HEK293 (cell line): ENCODE data around the gene CROCC.
A peak's percentile ranks its signal among the peaks of the same experiment; 100 is the strongest.

ENCODE experiments used
- HOXA7 ChIP-seq: sonication (generic); formaldehyde crosslinking; IDR thresholded peaks from 2 replicates; pipeline ENCODE4 v1.8.1; 2022; ENCODE audit warnings: missing genetic modification reagents, borderline replicate concordance
- HOXD13 ChIP-seq: sonication (generic); formaldehyde crosslinking; IDR thresholded peaks from 2 replicates; pipeline ENCODE4 v1.8.0; 2022; ENCODE audit warnings: missing genetic modification reagents, borderline replicate concordance
- KLF10 ChIP-seq: fragments of 450-650 bp; IDR thresholded peaks from 2 replicates; pipeline ENCODE4 v1.5.1; 2018; ENCODE audit warnings: missing biosample characterization, mild to moderate bottlenecking, missing genetic modification characterization
- KLF17 ChIP-seq: fragments of 450-650 bp; formaldehyde crosslinking; IDR thresholded peaks from 2 replicates; pipeline ENCODE4 v1.5.1; 2016; ENCODE audit warnings: missing biosample characterization, missing genetic modification characterization
- KLF7 ChIP-seq: fragments of 450-650 bp; formaldehyde crosslinking; IDR thresholded peaks from 2 replicates; pipeline ENCODE4 v1.5.1; 2016; ENCODE audit warnings: missing biosample characterization, missing genetic modification characterization, borderline replicate concordance
- MZF1 ChIP-seq: fragments of 450-650 bp; formaldehyde crosslinking; IDR thresholded peaks from 2 replicates; pipeline ENCODE4 v1.5.1; 2017; ENCODE audit warnings: missing biosample characterization, missing genetic modification characterization, borderline replicate concordance
- OSR2 ChIP-seq: fragments of 450-650 bp; formaldehyde crosslinking; IDR thresholded peaks from 2 replicates; pipeline ENCODE4 v1.5.1; 2016; ENCODE audit warnings: missing biosample characterization, missing genetic modification characterization
- RBAK ChIP-seq: fragments of 450-650 bp; formaldehyde crosslinking; IDR thresholded peaks from 2 replicates; pipeline ENCODE4 v1.5.1; 2016; ENCODE audit warnings: missing biosample characterization, missing genetic modification characterization
- TCF7L2 ChIP-seq: IDR thresholded peaks from 2 replicates; pipeline ENCODE4 v1.6.1; 2011; ENCODE audit warnings: low read depth, mild to moderate bottlenecking, inconsistent platforms, low read length, moderate library complexity, borderline replicate concordance
- YY1 ChIP-seq: fragments of 450-650 bp; formaldehyde crosslinking; IDR thresholded peaks from 2 replicates; pipeline ENCODE4 v1.5.1; 2018; ENCODE audit warnings: missing biosample characterization, missing genetic modification characterization
- ZBTB10 ChIP-seq: fragments of 450-650 bp; formaldehyde crosslinking; IDR thresholded peaks from 2 replicates; pipeline ENCODE4 v1.5.1; 2016; ENCODE audit warnings: missing biosample characterization, missing genetic modification characterization
- ZBTB17 ChIP-seq: fragments of 450-650 bp; formaldehyde crosslinking; IDR thresholded peaks from 2 replicates; pipeline ENCODE4 v1.5.1; 2016; ENCODE audit warnings: missing biosample characterization, missing genetic modification characterization
- ZBTB7A ChIP-seq: fragments of 450-650 bp; formaldehyde crosslinking; IDR thresholded peaks from 2 replicates; pipeline ENCODE4 v1.5.1; 2016; ENCODE audit warnings: low read depth, missing biosample characterization, missing genetic modification characterization
- ZBTB8A ChIP-seq: fragments of 450-650 bp; formaldehyde crosslinking; IDR thresholded peaks from 2 replicates; pipeline ENCODE4 v1.5.1; 2016; ENCODE audit warnings: missing biosample characterization, missing genetic modification characterization
- ZFP3 ChIP-seq: fragments of 450-650 bp; formaldehyde crosslinking; IDR thresholded peaks from 2 replicates; pipeline ENCODE4 v1.5.1; 2016; ENCODE audit warnings: low read depth, missing biosample characterization, missing genetic modification characterization
- ZNF146 ChIP-seq: fragments of 450-650 bp; formaldehyde crosslinking; IDR thresholded peaks from 2 replicates; pipeline ENCODE4 v1.5.1; 2016; ENCODE audit warnings: missing biosample characterization, missing genetic modification characterization
- ZNF155 ChIP-seq: fragments of 450-650 bp; formaldehyde crosslinking; IDR thresholded peaks from 2 replicates; pipeline ENCODE4 v1.5.1; 2016; ENCODE audit warnings: missing biosample characterization, missing genetic modification characterization
- ZNF26 ChIP-seq: fragments of 450-650 bp; formaldehyde crosslinking; IDR thresholded peaks from 2 replicates; pipeline ENCODE4 v1.5.1; 2016; ENCODE audit warnings: missing biosample characterization, missing genetic modification characterization
- ZNF324 ChIP-seq: fragments of 450-650 bp; formaldehyde crosslinking; IDR thresholded peaks from 2 replicates; pipeline ENCODE4 v1.5.1; 2016; ENCODE audit warnings: missing biosample characterization, missing genetic modification characterization
- ZNF37A ChIP-seq: fragments of 450-650 bp; IDR thresholded peaks from 2 replicates; pipeline ENCODE4 v1.5.1; 2018; ENCODE audit warnings: missing biosample characterization, missing genetic modification characterization
- ZNF473 ChIP-seq: fragments of 450-650 bp; formaldehyde crosslinking; IDR thresholded peaks from 2 replicates; pipeline ENCODE4 v1.5.1; 2017; ENCODE audit warnings: missing biosample characterization, missing genetic modification characterization
- ZNF548 ChIP-seq: fragments of 450-650 bp; formaldehyde crosslinking; IDR thresholded peaks from 2 replicates; pipeline ENCODE4 v1.5.1; 2016; ENCODE audit warnings: missing biosample characterization, missing genetic modification characterization
- ZNF560 ChIP-seq: fragments of 450-650 bp; formaldehyde crosslinking; IDR thresholded peaks from 2 replicates; pipeline ENCODE4 v1.5.1; 2017; ENCODE audit warnings: missing biosample characterization, missing genetic modification characterization, borderline replicate concordance
- ZNF621 ChIP-seq: fragments of 450-650 bp; formaldehyde crosslinking; IDR thresholded peaks from 2 replicates; pipeline ENCODE4 v1.5.1; 2017; ENCODE audit warnings: missing biosample characterization, missing genetic modification characterization
- ZNF645 ChIP-seq: fragments of 450-650 bp; formaldehyde crosslinking; IDR thresholded peaks from 2 replicates; pipeline ENCODE4; 2016; ENCODE audit warnings: missing biosample characterization, missing genetic modification characterization
- ZSCAN5A ChIP-seq: fragments of 450-650 bp; formaldehyde crosslinking; IDR thresholded peaks from 2 replicates; pipeline ENCODE4 v1.5.1; 2016; ENCODE audit warnings: missing biosample characterization, missing genetic modification characterization
- TF ChIP-seq, protein P1 (sequence below): fragments of 450-650 bp; formaldehyde crosslinking; IDR thresholded peaks from 2 replicates; pipeline ENCODE4 v1.5.1; 2016; ENCODE audit warnings: missing biosample characterization, missing genetic modification characterization
- TF ChIP-seq, protein P2 (sequence below): fragments of 450-650 bp; formaldehyde crosslinking; IDR thresholded peaks from 2 replicates; pipeline ENCODE4 v1.5.1; 2017; ENCODE audit warnings: missing biosample characterization, missing genetic modification characterization

Gene CROCC

DNA sequence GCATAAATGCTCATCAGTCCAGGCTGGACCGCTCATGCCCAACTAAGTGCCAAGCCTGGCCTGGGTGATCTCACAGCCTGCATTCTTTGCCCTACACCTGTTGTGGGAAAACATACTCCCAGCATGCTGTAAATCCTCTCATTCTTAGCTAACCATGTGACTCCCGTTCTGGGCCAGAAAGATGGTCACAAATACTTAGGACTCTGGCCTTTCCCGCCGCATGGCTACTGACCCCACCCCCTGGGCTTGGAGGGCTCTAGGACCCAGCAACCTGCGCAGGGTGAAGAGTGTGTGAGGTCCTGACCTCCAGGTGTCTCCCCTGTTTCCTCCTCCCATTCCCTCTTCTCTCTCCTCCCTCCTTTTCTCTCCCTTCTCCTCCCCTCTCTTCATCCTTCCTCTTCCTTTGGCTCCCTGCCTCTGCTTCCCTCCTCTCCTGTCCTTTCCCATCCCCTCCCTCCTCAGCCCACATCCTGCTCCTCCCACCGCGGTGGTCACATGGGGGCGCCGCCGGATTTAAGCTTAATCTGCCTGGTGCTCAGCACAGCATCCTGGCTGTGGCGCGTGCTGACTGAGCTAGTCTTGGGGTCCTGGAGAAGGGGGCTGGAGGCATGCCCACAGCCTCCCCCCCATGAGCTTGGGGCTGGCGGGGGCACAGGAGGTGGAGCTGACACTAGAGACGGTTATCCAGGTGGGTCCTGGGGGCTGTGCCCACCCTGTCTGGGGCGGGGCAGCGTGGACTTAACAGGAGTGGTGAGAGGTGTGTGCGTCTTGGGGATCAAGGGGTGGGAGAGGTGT is at the start of gene CROCC (continued):
- no peak for TF ChIP-seq YY1
- TF ChIP-seq HOXA7 (CRISPR knock-in tag): no peak
- peak; percentile 39; the same call in 1 of the 2 replicates for TF ChIP-seq ZBTB17 (tag by site-specific recombination)
- 0 out of 2 replicates have a peak, but pooled peaks have one; percentile 37 for TF ChIP-seq ZNF324
- 0 out of 2 replicates have a peak, but pooled peaks have one; percentile 13 for TF ChIP-seq KLF17 (tag by site-specific recombination)
- TF ChIP-seq ZNF37A: no peak
- TF ChIP-seq, protein P1, sequence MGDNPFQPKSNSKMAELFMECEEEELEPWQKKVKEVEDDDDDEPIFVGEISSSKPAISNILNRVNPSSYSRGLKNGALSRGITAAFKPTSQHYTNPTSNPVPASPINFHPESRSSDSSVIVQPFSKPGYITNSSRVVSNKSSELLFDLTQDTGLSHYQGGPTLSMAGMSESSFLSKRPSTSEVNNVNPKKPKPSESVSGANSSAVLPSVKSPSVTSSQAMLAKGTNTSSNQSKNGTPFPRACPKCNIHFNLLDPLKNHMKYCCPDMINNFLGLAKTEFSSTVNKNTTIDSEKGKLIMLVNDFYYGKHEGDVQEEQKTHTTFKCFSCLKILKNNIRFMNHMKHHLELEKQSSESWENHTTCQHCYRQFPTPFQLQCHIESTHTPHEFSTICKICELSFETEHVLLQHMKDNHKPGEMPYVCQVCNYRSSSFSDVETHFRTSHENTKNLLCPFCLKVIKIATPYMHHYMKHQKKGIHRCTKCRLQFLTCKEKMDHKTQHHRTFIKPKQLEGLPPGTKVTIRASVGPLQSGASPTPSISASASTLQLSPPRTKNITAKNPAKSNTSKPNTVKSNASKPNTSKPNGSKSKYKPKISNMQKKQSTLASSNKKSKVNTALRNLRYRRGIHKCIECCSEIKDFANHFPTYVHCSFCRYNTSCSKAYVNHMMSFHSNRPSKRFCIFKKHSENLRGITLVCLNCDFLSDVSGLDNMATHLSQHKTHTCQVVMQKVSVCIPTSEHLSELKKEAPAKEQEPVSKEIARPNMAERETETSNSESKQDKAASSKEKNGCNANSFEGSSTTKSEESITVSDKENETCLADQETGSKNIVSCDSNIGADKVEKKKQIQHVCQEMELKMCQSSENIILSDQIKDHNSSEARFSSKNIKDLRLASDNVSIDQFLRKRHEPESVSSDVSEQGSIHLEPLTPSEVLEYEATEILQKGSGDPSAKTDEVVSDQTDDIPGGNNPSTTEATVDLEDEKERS (tag by site-specific recombination): no peak
- TF ChIP-seq ZNF26: no peak
- no peak for TF ChIP-seq ZNF621
- TF ChIP-seq, protein P2, sequence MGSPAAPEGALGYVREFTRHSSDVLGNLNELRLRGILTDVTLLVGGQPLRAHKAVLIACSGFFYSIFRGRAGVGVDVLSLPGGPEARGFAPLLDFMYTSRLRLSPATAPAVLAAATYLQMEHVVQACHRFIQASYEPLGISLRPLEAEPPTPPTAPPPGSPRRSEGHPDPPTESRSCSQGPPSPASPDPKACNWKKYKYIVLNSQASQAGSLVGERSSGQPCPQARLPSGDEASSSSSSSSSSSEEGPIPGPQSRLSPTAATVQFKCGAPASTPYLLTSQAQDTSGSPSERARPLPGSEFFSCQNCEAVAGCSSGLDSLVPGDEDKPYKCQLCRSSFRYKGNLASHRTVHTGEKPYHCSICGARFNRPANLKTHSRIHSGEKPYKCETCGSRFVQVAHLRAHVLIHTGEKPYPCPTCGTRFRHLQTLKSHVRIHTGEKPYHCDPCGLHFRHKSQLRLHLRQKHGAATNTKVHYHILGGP (tag by site-specific recombination): no peak
- TF ChIP-seq ZNF155 (tag by site-specific recombination): no peak
- no peak for TF ChIP-seq KLF10 (tag by site-specific recombination)
- TF ChIP-seq HOXD13: no peak
- no peak for TF ChIP-seq OSR2 (tag by site-specific recombination)
- TF ChIP-seq ZBTB10 (tag by site-specific recombination): no peak
- TF ChIP-seq ZNF146 (tag by site-specific recombination): no peak
- TF ChIP-seq ZNF548 (tag by site-specific recombination): no peak
- TF ChIP-seq ZBTB7A: no peak
- no peak for TF ChIP-seq MZF1 (tag by site-specific recombination)
- no peak for TF ChIP-seq TCF7L2
- TF ChIP-seq ZNF560 (tag by site-specific recombination): no peak
- no peak for TF ChIP-seq ZFP3 (tag by site-specific recombination)
- TF ChIP-seq RBAK (tag by site-specific recombination): no peak
- TF ChIP-seq ZSCAN5A: no peak
- TF ChIP-seq ZNF645 (tag by site-specific recombination): no peak
- no peak for TF ChIP-seq ZNF473 (tag by site-specific recombination)
- TF ChIP-seq KLF7 (tag by site-specific recombination): no peak
- TF ChIP-seq ZBTB8A (tag by site-specific recombination): no peak
